ENCODE results near the gene CLPSL2. TPM values are rescaled to one million over a fixed set of nuclear protein-coding genes. Genes with fewer than 3 reads are reported as not detected.
A peak's percentile ranks its signal among the peaks of the same experiment; 100 is the strongest.

Gene CLPSL2
- total and polyA plus RNA-seq, 10 of the 15 experiments (the other 5 are each of a cell fraction or from before 2014, with no cell fraction given), result 0.32 to 1.3 TPM; not detected in 8

DNA sequence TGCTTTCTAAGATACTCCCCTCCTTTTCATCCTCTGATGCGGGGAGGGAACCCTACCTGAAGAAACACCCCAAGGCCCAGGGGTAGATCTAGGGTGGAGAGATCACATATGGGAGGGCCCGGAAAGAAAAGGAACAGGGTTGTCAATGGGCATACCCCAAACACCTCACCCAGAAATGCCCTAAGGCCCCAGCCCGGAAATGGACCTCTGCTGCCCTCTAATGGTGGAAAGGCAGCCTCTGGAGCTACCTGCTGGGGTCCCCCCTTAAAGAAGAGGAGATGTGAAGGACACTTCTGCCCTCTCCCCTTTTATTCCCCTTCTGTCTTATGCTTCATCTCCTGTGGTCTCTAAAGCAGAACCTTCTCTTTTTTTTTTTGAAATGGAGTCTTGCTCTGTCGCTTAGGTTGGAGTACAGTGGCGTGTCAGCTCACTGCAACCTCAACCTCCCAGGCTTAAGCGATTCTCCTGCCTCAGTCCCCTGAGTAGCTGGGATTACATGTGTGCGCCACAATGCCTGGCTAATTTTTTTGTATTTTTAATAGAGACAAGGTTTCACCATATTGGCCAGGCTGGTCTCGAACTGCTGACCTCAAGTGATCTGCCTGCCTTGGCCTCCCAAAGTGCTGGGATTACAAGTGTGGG lies 40.0 kb upstream of the CLPSL2 start:
- POLR2A ChIA-PET, result interaction anchor here (1.0 to 1.5 kb wide), 7 partner anchors 9 to 145 kb away, joined by 3 to 6 read pairs (median 3); no protein-coding TSS in a partner anchor
- TF ChIP-seq STAT1 (conservative IDR thresholded peaks at IDR 0.05) (0 out of 2 replicates have a peak, but pooled peaks have one; percentile 51), MYC (IDR thresholded peaks at IDR 0.05; ENCODE audit: insufficient read depth, insufficient read length, insufficient replicate concordance, low read length, severe bottlenecking) (no peak), SUZ12 (IDR thresholded peaks at IDR 0.05; ENCODE audit: unreplicated experiment) (no peak), HCFC1 (IDR thresholded peaks at IDR 0.05; ENCODE audit: low read length) (0 out of 2 replicates have a peak, but pooled peaks have one; percentile 18), BRCA1 (IDR thresholded peaks at IDR 0.05; ENCODE audit: low read depth, low read length) (no peak), PML (IDR thresholded peaks at IDR 0.05; ENCODE audit: low read length) (no peak), SMARCA5 (IDR thresholded peaks at IDR 0.05) (0 out of 2 replicates have a peak, but pooled peaks have one; percentile 51), POU2F2 (IDR thresholded peaks at IDR 0.05; ENCODE audit: borderline replicate concordance, low read depth, low read length) (no peak), YY1 (IDR thresholded peaks at IDR 0.05; ENCODE audit: low read depth, low read length) (peak; percentile 61; the same call in 1 of the 2 replicates), LARP7 (IDR thresholded peaks at IDR 0.05) (no peak), FOXK2 (IDR thresholded peaks at IDR 0.05) (no peak), BHLHE40 (IDR thresholded peaks at IDR 0.05; ENCODE audit: borderline replicate concordance in 1 of 2, low read depth in 2 of 2, low read length in 1 of 2) (0 out of 4 replicates have a peak, but pooled peaks of 1 of the 2 experiments have one; percentile 20), PKNOX1 (IDR thresholded peaks at IDR 0.05) (no peak), ATF7 (IDR thresholded peaks at IDR 0.05; ENCODE audit: low read depth) (no peak), RAD21 (IDR thresholded peaks at IDR 0.05; ENCODE audit: insufficient read depth, low read depth, low read length) (peak; percentile 98), ZNF207 (IDR thresholded peaks at IDR 0.05; ENCODE audit: borderline replicate concordance) (0 out of 2 replicates have a peak, but pooled peaks have one; percentile 44), POLR2AphosphoS2 (IDR thresholded peaks at IDR 0.05; ENCODE audit: low read depth, low read length) (no peak), CBX5 (IDR thresholded peaks at IDR 0.05; ENCODE audit: low read depth) (no peak), SMC3 (IDR thresholded peaks at IDR 0.05; ENCODE audit: borderline replicate concordance, low read length) (peak; percentile 96), SMAD5 (IDR thresholded peaks at IDR 0.05; ENCODE audit: low read depth) (no peak)
- TF ChIP-seq, protein P1, sequence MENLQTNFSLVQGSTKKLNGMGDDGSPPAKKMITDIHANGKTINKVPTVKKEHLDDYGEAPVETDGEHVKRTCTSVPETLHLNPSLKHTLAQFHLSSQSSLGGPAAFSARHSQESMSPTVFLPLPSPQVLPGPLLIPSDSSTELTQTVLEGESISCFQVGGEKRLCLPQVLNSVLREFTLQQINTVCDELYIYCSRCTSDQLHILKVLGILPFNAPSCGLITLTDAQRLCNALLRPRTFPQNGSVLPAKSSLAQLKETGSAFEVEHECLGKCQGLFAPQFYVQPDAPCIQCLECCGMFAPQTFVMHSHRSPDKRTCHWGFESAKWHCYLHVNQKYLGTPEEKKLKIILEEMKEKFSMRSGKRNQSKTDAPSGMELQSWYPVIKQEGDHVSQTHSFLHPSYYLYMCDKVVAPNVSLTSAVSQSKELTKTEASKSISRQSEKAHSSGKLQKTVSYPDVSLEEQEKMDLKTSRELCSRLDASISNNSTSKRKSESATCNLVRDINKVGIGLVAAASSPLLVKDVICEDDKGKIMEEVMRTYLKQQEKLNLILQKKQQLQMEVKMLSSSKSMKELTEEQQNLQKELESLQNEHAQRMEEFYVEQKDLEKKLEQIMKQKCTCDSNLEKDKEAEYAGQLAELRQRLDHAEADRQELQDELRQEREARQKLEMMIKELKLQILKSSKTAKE (IDR thresholded peaks at IDR 0.05; ENCODE audit: low read depth, poor library complexity, severe bottlenecking), result peak; percentile 23

More for the DNA sequence above, 40.0 kb upstream of the CLPSL2 start:
- ChIA-PET RAD21 (ENCODE audit: unreplicated experiment) (interaction anchor here (0.5 to 5.3 kb wide), 47 partner anchors 8 to 438 kb away, joined by 3 to 91 read pairs (median 5); partner anchors contain the start of genes DEF6 and FANCE), SMC1A (ENCODE audit: uncharacterized antibody, unreplicated experiment) (interaction anchor here (0.6 to 6.2 kb wide), 46 partner anchors 9 to 1472 kb away, joined by 3 to 149 read pairs (median 4); partner anchors contain the start of gene RPL10A), CTCF (interaction anchor here (0.6 to 9.7 kb wide), 63 partner anchors 10 to 443 kb away, joined by 3 to 374 read pairs (median 6); partner anchors contain the start of genes DEF6 and FKBP5)
- H3K9me3 ChIP-seq (replicated peaks; ENCODE audit: control insufficient read depth, insufficient read depth, low read length), result no peaks in the 10 kb centered on the region
- H3K4me1 ChIP-seq (ENCODE audit: control insufficient read depth, insufficient read depth, low read length), result peaks cover 10% of the 10 kb centered on the region
- intact Hi-C loops (cut with micrococcal nuclease; ENCODE audit: unreplicated experiment) (loop anchor here (2.0 to 10.0 kb wide), 3 partner anchors 50 to 392 kb away; partner anchors contain the start of gene PPARD), in situ Hi-C loops (cut with MboI) (loop anchor here (5.0 kb wide), 2 partner anchors 154 to 214 kb away; no protein-coding TSS in a partner anchor)
- FAIRE-seq (peak; percentile 75), ATAC-seq (peak; percentile 65), DNase-seq (ENCODE audit: low read depth, low spot score) (no peak)
- no peak overlapping the region for H3K4me3 ChIP-seq
- WGBS (ENCODE audit: insufficient coverage, insufficient replicate concordance, low lambda C conversion rate, missing lambda C conversion rate), result 37% methylated on average over 7 of the region's 8 CpGs
- H3K79me2 ChIP-seq (ENCODE audit: control insufficient read depth, insufficient read depth, low read length), result no peaks in the 10 kb centered on the region; the same call in 1 of the 2 replicates
- no peak overlapping the region for H3K27ac ChIP-seq (ENCODE audit: control insufficient read depth, insufficient read depth)
- BruUV-seq (replicated peaks), result no TSS peak
- no peak overlapping the region for H3K9ac ChIP-seq (ENCODE audit: control insufficient read depth, insufficient read depth, low read length)
- no peaks in the 10 kb centered on the region for H3K27me3 ChIP-seq (replicated peaks in 1 of 2; ENCODE audit: control insufficient read depth in 2 of 2, insufficient read depth in 2 of 2, low read length in 1 of 2)
- H4K20me1 ChIP-seq (ENCODE audit: control insufficient read depth, insufficient read depth), result no peaks in the 10 kb centered on the region
- H3K4me2 ChIP-seq (ENCODE audit: control insufficient read depth, insufficient read depth), result no peak overlapping the region
- no peaks in the 10 kb centered on the region for H3K36me3 ChIP-seq (ENCODE audit: control insufficient read depth in 2 of 2, insufficient read depth in 2 of 2, low read length in 1 of 2)
- H2AFZ ChIP-seq (ENCODE audit: control insufficient read depth, low read depth, low read length), result no peak overlapping the region
